Kidney (tissue), 14 donors: ENCODE results near the gene TBL1XR1. TPM values are rescaled to one million over a fixed set of nuclear protein-coding genes. Genes with fewer than 3 reads are reported as not detected.

Experiments
- DNase-seq, 5 donors: peaks; one replicate each; pipeline ENCODE4 v3.0.0-alpha.2; 2013 to 2020
- FAIRE-seq: peaks from 2 replicates; lab custom pipeline; 2012; peaks lifted over from hg19 to GRCh38; lab: Jason Lieb, UNC
- H3K27ac ChIP-seq, 2 donors: one replicate each; pipeline ENCODE4 v1.7.0; 2013; ENCODE audit warnings: low read depth in 2 of 2, low read length in 2 of 2, inconsistent platforms in 1 of 2
- H3K27me3 ChIP-seq: one replicate; pipeline ENCODE4 v1.7.1; 2013; ENCODE audit warnings: low read length, inconsistent platforms; ENCODE audit not compliant: control insufficient read depth, insufficient read depth
- H3K36me3 ChIP-seq, 3 donors: one replicate each; pipeline versions ENCODE4 v1.7.0 to v1.7.1; 2013; ENCODE audit warnings: low read length in 3 of 3, control low read depth in 1 of 3, inconsistent platforms in 1 of 3; ENCODE audit not compliant: insufficient read depth in 3 of 3, control insufficient read depth in 2 of 3
- H3K4me1 ChIP-seq, 3 donors: one replicate each; pipeline versions ENCODE4 v1.7.0 to v1.7.1; 2013; ENCODE audit warnings: low read length in 3 of 3, inconsistent platforms in 1 of 3, low read depth in 1 of 3; ENCODE audit not compliant: control insufficient read depth in 2 of 3, insufficient read depth in 2 of 3
- H3K4me3 ChIP-seq, 3 donors: one replicate each; pipeline versions ENCODE4 v1.7.0 to v1.8.1; 2013; ENCODE audit warnings: low read length in 3 of 3, control low read depth in 1 of 3, inconsistent platforms in 1 of 3
- H3K9ac ChIP-seq, 3 donors: one replicate each; pipeline versions ENCODE4 v1.7.0 to v1.7.1; 2013; ENCODE audit warnings: low read length in 3 of 3, control low read depth in 1 of 3, inconsistent platforms in 1 of 3
- H3K9me3 ChIP-seq, 3 donors: one replicate each; pipeline versions ENCODE4 v1.7.0 to v1.7.1; 2013; ENCODE audit warnings: low read length in 3 of 3, control low read depth in 1 of 3, inconsistent platforms in 1 of 3; ENCODE audit not compliant: control insufficient read depth in 2 of 3, insufficient read depth in 1 of 3
- CTCF ChIP-seq: IDR thresholded peaks from 3 replicates; pipeline ENCODE4 v1.5.1; 2012; ENCODE audit warnings: mild to moderate bottlenecking, moderate library complexity, borderline replicate concordance; ENCODE audit not compliant: insufficient read depth; ENCODE audit errors: extremely low read depth
- intact Hi-C: fragments of 100-400 bp; cut with DNase I; formaldehyde crosslinking; loops from one replicate; pipeline ENCODE4 v1.11.1; 2022
- polyA plus RNA-seq: library from polyadenylated mRNA; stranded (reverse); fragments of 350-450 nt; fragmentation: Illumina TruSeq; extraction: RNeasy Lipid Tissue Mini Kit (QIAGEN cat#74804); gene quantifications from one replicate; pipeline ENCODE4 v1.2.3, GENCODE V29; 2014; ENCODE audit warnings: low read depth, low replicate concordance; ENCODE audit not compliant: insufficient read depth
- total RNA-seq: library from RNA; stranded (reverse); fragmentation: NEBNext Ultra II Directional; extraction: Animal tissue kit (Norgen Biotek cat#: 25700); gene quantifications from one replicate; pipeline ENCODE4 v1.2.1, GENCODE V29; 2021
- donor health status: control.
- donor health status: control.
- donor health status: control.
- donor health status: control.
- donor health status: control.
- donor health status: DM: yes; HTN: yes; CAD: no.
- donor health status: Normal renal cell carcinoma (clear cell type).

Gene TBL1XR1
- total and polyA plus RNA-seq, 2 donors from 2014 or later = 31.3 to 205 TPM

- Histone ChIP-seq H3K4me3 (no peak overlapping the region), H3K27me3 (no peaks in the 10 kb centered on the region), H3K9ac (no peak overlapping the region), H3K27ac (no peak overlapping the region), H3K4me1 (peaks cover 0 to 3% (median 2%) of the 10 kb centered on the region in 3 donors), H3K36me3 (no peaks in the 10 kb centered on the region), H3K9me3 (no peaks in the 10 kb centered on the region)
- intact Hi-C loops = no loop called here
- FAIRE-seq = no peak
- no peak for TF ChIP-seq CTCF
- DNase-seq = no peak
These were observed 61.3 kb downstream of the TBL1XR1 start for GRCh38 chr3:177135841-177136492.

GRCh38 chr3:177134816-177135210, 62.5 kb downstream of the TBL1XR1 start:
- no peak for TF ChIP-seq CTCF
- Histone ChIP-seq H3K9me3 (no peaks in the 10 kb centered on the region), H3K36me3 (no peaks in the 10 kb centered on the region), H3K4me1 (peaks cover 0 to 3% (median 2%) of the 10 kb centered on the region in 3 donors), H3K27ac (no peak overlapping the region), H3K4me3 (no peak overlapping the region), H3K27me3 (no peaks in the 10 kb centered on the region), H3K9ac (no peak overlapping the region)
- intact Hi-C loops = no loop called here
- FAIRE-seq (no peak), DNase-seq (no peak)

- Histone ChIP-seq H3K36me3 (no peaks in the 10 kb centered on the region), H3K27me3 (no peaks in the 10 kb centered on the region), H3K9me3 (no peaks in the 10 kb centered on the region), H3K4me1 (peaks cover 0 to 3% (median 2%) of the 10 kb centered on the region in 3 donors), H3K27ac (no peak overlapping the region), H3K4me3 (no peak overlapping the region), H3K9ac (no peak overlapping the region)
- no peak for TF ChIP-seq CTCF
- intact Hi-C loops = no loop called here
- DNase-seq = peak in 2 of 5 donors; percentile 41 to 43
- FAIRE-seq = no peak
These were observed 63.1 kb downstream of the TBL1XR1 start for GRCh38 chr3:177133860-177134815.
